ENCODE data around the gene CCDC141.

Gene CCDC141

DNA sequence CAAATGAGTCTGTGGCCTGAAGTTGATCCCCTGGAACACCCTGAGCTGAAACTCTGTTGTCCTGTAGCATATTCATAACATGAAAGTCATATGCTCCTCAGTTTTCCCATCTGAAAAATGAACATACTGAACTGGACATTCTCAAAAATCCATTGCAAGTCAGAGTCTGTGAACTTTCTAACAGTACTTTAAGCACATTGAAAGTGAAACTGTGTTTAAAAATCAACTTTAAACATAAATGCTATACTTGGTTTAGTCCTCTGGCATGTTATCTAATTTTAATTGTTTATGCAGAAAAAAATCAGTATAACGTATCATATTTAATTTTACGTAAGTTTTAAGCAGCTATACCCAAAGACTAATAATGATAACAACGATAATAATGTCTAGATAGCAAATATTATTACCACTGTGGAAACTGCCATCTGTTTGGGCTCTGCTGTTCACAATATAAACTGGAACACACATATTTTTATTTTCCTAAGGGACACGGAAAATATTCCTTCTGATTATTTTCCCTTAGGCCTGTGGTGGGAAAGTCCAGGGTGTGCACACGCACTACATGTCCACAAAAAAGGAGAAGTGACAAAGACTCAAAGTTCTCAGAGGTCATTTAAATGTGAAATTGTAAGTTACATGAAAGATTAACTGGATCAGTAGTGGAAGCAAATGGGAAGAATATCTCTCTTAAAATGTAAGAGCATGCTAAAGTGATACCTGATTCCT is 186.6 kb downstream of the CCDC141 start:
- no peak for DNase-seq

DNA sequence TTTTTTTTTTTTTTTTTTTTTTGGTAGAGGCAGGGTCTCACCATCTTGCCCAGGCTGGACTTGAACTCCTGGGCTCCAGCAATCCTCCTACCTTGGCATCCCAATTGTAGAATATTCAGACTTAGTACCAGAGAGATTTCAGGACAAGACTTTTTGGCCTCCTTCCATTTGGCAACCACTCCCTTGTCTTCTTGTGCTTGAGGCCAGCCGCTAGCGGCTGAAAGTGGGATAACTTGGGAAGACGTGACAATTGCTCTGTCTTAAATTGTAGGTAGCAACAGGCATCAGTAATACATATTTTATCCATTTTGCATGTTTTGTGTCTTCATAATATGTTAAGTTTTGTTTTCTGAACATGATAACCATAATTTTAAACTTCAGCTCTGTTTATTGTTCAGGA is 189.4 kb downstream of the CCDC141 start:
- DNase-seq: no peak

DNA sequence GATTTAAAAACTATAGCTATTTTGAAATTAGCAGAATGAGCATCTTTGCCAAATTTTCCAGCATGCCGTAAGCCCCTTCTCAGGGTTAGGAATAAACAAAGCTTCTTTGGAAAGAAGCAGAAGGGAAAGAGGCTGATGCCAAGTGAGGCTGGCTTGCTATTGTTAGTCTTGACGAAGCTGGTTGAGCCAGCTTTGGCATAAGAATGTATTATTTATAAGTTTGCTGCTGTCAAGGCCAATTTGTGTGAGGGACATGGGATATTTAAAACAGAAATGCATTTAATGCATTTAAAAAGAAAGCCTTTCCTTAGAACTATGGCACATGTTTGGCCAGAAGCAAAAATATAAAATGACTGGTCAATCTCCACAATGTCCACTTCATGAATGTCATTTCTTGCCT is 190.2 kb downstream of the CCDC141 start:
- no peak for DNase-seq

DNA sequence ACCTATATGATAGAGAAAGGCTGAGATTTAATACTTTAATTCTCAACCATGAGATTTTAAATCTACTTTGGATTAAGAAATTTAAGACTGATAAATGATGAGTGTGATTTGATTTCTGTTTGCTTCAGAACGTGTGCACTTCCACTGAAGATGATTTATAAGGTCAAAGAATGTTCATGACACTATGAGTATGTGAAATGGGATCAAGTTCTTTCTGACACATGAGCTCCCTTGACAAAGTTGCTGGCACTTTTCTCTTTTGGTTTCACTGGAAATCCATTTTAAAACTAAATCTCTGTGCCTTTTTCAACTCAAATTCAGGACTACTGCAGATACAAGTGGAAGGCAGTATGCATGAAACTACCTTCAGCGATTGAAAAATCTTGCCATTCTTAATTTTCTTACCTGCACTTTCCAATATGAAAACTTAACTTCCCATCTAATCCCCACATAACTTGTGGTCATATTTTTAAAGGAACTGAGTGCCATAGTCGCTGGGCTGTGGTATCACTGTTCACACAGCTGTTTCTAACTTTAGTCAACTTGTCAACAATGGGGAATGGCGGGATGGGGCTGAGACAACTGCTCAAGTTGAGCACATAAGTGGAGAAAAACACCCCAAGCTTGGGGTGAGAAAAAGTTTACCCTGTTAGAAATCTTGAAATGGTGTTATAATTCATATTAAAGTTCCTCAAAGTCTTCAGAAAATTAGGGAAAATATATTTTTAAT is 190.9 kb downstream of the CCDC141 start:
- no peak for DNase-seq

DNA sequence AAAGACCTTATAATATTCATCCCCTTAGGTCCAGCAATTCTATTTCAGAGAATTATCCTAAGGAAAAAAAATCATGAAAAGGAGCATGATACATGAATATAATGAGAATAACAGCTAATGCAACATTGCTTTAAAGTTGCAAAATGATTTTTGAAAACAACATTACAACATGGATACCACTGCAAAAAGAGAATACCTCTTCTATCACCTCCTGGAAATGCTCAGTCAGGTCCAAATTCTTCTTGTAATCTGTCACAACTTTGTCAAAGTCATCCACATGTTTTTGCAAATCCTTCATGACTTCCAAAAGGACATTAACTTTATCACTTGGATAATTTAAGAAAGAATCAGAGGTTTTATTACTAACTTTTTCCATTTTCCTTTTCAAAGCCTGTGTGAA is 194.8 kb downstream of the CCDC141 start:
- DNase-seq: no peak

DNA sequence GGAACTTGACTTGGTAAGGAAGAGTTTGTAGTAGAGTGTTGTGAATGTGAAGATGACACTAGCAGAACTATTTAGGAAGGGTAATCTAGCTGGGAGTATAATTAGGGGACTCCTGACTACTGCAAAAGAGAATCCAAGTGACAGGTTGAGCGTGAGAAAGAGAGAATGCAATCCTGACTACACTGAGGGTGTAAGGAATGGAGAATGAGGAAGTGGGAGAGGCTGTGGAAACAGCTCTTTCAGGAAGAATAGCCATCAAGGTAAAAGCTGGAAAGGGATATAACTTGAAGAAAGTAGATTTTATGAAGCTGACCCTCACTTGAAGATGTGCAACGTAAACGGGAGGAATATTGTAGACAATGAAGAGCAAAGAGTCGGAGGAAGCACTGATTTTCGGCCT is 201.6 kb downstream of the CCDC141 start:
- DNase-seq: no peak

DNA sequence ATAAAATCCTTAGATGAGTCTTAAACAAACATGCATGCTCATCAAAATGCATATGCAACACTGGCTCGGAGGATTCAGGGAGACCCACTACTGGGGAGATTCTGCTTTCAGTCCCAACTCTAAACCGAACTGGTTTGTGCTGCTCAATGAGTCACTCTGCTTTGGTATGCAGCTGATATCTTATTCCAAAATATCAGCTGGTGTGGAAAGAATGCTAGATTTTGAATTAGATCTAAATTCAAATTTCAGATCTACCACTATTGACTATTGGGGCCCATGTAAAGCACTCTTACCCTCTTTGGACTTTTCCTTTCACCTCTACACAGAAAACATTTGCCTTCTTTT is 203.5 kb downstream of the CCDC141 start:
- DNase-seq: no peak

DNA sequence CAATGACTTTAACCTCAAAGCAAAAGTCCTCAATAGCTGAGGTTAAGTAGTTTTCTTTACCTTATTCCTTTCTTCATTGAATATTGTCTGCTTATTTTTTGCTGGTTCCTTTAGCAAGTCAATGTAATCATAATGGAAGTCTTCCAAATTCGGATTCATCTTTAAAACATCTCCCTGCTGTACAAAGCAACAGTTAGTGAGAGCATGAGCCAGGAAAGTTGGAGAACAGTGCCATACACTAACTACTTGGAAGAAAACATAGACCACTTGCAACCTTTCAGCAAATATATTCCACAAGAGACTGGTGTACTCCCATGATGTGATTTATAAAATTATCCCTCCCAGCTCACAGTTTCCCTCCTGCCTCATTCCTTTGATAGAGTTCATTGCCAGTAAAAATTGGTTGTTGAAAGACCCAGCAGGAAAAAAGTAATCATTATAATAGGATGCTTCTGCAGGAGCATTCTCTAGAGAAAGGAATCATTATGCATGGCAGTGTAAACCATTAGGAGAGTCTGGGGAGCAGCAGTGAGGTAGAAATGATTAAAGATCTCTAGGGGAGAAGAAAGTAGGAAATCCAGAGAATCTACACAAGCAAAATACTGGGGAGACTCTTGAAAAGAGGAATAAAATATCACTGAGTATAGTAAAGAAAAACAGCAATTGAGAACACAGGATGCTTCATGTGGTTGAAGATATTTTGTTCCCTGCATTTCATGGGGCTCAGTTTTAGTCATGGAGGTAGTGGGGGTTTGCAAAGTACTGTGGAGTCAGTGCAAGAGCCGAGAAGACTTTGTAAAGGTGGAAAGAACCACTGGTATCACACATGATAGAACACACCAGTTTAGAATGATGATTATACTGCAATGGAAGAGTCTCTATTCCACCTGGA is 204.1 kb downstream of the CCDC141 start:
- no peak for DNase-seq

DNA sequence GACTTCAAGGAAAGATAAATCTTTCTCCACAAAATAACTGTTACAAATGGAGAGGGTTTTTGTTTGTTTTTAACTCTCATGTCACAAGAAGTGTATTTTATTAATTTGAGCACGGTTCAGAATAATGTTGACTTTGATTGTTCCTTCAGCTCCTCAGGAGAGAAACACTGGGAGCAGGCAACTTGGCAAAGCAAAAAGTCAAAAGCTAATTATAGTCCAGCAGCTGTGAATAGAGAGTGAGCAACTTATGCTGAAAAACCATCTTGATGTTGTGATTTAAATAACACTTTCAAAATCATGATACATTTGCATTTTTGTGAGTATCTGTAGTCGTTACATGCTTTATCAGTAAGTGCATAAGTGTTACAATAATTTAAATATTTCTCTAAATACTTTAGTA is 205.2 kb downstream of the CCDC141 start:
- no peak for DNase-seq

DNA sequence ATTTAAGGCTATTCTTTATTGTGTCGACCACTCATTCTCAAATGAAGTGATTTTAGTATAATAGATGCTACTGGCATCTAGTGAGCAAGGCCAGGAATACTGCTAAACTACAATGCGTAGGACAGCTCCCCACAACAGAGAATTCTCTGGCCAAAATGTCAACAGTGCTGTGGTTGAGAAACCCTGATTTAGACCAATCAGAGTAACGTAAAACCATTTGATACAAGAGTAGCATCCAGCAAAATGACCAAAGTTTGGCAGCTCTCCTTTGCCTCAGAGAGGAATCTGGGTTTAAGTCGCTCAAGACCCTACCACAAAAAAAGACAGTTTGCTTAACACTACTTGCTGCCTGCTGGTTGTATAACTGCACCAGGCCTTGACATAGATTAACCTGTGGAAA is 205.7 kb downstream of the CCDC141 start:
- DNase-seq: no peak

DNA sequence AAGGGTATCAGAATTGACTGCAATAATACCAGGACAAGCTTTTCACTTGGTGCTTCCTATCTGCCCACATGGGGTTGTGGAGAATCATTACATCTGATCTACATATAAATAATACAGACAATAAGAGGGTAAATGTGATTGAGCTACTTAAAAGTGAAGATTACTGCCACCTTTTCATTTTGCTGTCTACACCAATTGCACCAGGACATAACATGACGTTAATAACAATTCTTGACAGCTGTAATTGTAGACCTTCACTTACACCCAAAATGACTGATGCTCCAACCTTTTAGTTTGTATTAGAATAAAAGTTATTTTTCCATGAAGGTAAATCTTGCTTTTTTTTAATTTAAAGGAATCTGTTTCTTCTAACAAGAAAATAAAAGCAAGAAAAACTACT is 206.2 kb downstream of the CCDC141 start:
- no peak for DNase-seq

DNA sequence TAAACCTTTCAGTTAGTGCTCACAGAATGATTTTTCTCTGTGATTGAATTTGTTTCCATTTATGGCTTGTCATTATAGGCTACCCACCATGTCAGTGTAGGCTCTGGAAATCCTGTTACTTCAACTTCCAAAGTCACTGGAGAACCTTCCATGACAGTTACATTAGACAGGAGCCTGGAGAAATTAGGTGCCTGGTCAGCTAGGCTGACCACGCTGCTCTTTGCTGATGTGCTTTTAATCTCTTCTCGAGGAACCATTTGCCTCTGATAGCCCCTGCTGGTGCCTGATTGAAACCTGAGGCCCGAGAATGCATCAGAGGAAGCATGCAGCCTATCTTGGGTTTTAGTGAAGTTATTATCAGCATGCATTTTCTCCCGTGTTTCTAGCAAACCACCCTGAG is 213.1 kb downstream of the CCDC141 start:
- no peak for DNase-seq

DNA sequence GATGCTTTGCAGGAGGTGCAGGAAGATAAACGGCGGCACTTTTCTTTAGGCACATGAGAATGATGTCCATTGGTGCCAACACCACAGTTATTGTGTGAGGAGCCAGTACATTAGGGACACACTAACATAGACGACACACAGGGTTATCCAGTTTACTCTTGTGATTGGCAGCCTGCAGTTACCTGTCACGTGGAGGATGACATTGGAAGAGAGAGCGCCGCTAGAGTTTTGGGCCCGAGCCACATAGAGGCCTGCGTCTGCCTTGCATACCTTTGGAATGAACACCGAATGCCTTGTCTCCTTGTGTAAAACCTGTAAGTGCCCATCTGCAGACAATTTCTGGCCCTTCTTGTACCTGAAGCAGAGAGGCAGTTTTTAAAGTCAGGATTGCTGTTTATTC is 215.9 kb downstream of the CCDC141 start:
- DNase-seq: no peak

DNA sequence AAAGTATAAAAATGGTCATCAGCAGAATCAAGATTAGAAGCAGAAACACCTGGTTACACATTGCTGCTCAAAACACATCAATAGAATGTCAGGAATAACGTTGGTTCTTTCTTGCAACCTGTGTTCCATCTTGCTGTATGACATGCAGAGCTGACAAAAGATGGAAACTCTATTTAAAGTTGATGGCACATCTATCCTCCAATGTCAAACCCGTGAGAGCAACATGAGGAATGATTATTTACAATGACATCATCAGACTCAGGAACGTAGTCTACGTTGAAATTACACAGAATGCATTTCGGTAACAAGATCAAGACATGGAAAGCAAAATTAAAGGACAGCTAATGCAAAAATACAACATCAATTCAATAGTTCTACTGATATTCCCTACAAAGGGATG is 216.6 kb downstream of the CCDC141 start:
- DNase-seq: no peak

DNA sequence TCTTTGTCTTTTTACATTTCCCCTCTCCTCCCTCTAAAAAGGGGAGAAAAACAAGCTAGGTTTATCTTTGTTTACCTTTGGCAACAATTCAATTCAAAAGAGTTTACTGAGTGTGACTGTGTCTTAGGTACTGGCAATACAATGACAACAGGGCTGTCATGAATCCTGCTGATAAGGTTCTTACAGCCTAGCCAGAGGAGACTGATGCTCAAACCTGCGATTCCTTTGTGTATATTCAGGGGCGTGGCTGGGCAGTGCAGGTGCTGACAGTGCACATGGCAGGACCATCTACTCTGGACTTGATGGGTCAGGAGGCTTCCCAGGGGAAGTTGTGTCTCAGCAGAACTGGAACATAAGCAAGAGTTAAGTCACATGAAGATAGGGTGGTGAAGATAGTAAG is 219.5 kb downstream of the CCDC141 start:
- no peak for DNase-seq

DNA sequence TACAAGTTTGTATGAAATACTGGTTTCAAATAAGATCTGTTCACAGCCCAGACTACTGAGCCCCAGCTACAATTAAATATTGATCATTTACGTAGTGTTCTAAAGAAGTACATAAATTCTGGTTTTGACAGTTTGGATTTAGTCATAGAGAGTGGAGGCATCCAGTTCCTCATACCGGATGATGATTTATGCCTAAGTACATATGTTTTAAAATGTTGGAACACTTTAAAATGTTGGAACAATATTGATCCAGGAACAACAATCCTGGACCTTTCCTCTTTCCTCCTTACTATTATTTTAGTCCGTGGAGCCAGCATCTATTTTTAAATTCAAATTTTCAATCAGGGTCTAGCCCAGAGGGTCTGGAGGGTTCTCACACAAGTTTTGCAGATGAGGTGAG is 220.0 kb downstream of the CCDC141 start:
- no peak for DNase-seq

DNA sequence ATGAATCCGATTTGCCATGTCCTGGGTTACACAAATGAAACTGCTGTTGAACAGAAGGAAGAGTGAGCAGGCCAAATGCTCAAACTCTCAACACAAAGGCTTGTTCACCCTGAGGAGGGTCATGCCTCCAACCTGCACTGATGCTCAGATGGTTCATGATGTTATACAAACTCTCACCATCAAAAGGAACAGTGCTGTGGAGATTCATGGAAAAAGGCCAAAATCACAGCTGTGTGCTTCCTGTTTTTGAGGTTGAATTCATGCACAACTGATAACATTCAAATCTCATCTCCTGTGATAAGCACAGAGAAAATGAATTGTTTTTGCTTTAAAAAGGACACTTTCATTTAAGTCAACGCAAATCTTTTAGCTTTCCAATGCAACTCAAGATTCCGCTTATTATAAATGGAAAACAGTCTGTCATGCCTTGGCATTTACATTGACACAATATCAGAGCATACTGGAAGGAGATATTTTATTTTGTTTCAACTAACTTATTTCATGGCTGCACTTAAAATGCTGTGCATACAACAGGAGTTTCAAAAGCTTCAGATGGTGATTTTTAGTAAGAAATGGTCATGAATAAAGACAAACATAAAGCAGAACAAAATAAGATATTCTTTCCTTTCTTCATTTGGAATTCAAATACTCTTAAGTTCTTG is 220.5 kb downstream of the CCDC141 start:
- no peak for DNase-seq

DNA sequence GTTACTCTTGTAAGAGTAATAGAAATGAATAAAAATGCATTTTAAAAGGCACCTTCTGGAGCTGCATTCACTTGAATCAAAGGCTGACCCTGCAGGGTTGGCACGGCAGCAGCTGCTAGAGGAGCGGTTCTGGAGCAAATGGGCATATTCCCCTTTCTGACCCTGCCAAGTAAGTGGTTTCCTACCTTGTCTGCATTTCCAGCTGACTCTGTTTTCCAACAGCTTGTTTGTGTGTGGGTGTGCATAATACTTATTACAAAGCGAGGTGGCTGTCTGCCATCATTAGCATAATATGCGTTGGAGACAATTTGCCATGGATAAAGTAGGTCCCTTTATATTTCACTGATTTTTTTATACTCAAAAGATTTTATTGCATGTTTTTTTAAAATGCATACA is 221.5 kb downstream of the CCDC141 start:
- DNase-seq: no peak

DNA sequence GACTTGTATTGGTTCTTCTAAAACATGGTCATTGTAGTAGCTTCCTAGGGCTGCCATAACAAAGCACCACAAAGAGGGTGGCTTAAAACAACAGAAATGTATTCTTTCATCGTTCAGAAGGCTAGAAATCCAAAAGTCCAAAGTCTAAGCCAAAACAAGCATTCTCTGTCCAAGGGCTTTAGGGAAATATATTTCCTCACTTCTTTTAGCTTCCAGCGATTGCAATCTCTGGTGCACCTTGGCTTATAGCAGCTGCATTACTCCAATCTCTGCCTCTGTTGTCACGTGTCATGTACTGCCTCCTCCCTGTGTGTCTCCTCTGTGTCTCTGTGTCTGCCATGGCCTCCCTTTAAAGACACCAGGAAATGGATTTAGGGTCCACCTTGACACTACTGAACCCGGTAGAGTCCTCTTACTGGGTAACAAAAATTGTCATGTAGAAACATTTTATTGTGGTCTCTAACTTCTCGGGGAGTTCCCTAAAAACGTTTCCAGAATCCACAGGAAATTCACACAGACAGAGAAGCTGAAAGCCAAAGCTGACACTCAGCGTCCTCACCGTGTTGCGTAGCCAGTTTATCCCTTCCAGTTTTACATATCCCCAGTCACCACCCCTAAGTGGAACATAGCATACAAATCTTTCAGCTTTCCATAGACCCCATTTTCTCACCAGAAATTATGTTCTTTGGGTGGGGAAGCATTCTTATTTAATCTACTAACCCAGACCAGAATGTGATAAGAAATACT is 222.0 kb downstream of the CCDC141 start:
- DNase-seq: no peak

DNA sequence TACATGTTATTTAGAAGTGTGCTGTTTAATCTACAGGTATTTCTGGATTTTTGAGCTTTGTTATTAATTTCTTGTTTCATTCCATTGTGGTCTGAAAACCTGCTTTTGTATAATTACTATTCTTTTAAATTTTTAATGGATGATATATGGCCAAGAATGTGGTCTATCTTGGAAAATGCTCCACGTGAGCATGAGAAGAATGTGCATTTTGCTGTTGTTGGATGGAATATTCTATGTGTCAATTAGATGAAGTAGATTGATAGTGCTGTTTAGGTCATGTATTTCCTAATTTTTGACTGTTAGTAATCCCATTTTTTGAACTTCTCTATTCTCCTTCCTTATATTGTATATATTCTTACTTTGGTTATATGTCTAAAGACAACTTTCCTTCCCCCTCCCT is 222.8 kb downstream of the CCDC141 start:
- no peak for DNase-seq

DNA sequence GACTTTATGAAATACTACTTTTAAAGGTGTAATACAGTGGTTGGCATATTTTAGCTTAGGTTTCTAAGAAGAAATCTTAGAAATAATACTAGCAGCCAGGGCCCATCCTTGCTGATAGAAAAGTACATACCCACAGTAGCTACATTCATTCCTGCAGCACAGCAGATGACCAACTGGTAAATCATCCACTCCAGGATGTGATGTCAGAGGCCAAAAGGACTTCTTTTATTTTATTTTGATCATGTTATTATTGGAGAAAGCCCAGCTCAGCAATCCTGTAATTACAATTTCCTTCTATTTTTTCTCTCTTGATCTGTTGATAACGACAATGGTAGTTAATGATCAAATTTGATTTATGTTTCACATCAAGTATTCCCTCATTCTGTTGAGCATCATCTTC is 224.8 kb downstream of the CCDC141 start:
- no peak for DNase-seq

DNA sequence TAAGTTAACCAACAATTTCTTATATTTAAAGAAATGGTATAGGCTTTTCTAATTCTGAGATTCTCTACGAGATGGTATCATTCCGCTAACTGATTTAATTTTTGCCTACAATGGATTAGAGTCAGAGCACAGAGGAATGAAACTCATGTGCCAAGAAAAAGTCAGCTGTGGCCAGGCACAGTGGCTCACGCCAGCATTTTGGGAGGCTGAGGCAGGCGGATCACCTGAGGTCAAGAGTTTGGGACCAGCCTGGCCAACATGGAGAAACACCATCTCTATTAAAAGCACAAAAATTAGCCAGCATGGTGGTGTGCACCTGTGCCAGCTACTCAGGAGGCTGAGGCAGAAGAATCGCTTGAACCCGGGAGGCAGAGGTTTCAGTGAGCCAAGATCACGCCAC is 225.8 kb downstream of the CCDC141 start:
- DNase-seq: no peak

DNA sequence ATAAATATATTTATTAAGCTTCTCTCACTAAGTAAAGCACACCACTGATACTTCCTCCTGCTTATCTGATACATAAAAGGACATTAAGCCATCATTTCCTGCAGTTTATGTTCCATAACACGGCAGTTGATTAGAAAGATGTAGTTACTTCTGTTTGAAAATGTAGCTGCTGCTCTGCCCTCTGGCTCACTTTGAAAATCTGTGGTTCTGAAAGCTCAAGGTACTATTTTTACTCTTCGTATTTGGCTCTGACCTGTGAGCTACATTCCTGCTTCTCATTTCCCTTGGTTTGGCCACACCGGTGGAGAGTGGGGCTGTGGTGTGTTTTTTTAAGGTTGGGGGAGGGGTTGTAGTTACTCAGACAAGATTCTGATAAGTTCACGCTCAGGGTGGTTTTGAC is 229.9 kb downstream of the CCDC141 start:
- DNase-seq: peak in 1 of 2 donors; percentile 9
